Prostate gland (tissue), 2 donors: Measurements from ENCODE around the gene SBF2.

Experiments used
- POLR2A ChIP-seq: fragments of 450-650 bp; IDR thresholded peaks from one replicate; pipeline ENCODE4 v1.6.1; 2016; ENCODE audit warnings: antibody characterized with exemption, mild to moderate bottlenecking
- POLR2AphosphoS5 ChIP-seq: sonication (generic); formaldehyde crosslinking; IDR thresholded peaks from one replicate; pipeline ENCODE4 v1.6.1; 2017; ENCODE audit warnings: antibody characterized with exemption
- TF ChIP-seq, protein P1 (sequence below), 4 experiments: fragments of 200-600 bp in 2 of 4; fragments of 450-650 bp in 2 of 4; sonication (generic) in 2 of 4; IDR thresholded peaks; 1 replicate in 3 of 4; 2 replicates in 1 of 4; pipeline ENCODE4 v1.5.1; 2016 to 2019; ENCODE audit warnings: antibody characterized with exemption in 4 of 4, mild to moderate bottlenecking in 2 of 4, moderate library complexity in 2 of 4

DNA sequence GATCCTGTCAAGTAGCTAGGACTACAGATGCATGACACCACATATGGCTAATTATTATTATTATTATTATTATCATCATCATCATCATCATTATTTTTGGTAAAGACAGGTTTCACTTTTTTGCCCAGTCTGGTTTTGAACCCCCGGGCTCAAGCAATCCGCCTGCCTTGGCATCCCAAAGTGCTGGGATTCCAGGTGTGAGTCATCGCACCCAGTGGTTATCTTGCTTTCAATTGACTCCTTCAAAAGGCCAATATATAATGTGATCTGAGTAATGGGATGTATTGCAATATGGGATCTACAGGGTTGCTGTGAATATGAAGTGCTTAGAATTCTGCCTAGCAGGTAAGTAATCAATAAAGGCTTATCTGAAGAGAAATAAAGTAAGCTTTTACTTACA lies 221.2 kb downstream of the SBF2 start:
- TF ChIP-seq, protein P1, sequence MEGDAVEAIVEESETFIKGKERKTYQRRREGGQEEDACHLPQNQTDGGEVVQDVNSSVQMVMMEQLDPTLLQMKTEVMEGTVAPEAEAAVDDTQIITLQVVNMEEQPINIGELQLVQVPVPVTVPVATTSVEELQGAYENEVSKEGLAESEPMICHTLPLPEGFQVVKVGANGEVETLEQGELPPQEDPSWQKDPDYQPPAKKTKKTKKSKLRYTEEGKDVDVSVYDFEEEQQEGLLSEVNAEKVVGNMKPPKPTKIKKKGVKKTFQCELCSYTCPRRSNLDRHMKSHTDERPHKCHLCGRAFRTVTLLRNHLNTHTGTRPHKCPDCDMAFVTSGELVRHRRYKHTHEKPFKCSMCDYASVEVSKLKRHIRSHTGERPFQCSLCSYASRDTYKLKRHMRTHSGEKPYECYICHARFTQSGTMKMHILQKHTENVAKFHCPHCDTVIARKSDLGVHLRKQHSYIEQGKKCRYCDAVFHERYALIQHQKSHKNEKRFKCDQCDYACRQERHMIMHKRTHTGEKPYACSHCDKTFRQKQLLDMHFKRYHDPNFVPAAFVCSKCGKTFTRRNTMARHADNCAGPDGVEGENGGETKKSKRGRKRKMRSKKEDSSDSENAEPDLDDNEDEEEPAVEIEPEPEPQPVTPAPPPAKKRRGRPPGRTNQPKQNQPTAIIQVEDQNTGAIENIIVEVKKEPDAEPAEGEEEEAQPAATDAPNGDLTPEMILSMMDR (IDR thresholded peaks at IDR 0.05), result no peak
- TF ChIP-seq POLR2AphosphoS5 (no peak), POLR2A (no peak)
